B cell (primary cell): ENCODE results near the gene CYP2W1.

Experiments
- CTCF ChIP-seq: fragments of 200-600 bp; IDR thresholded peaks from one replicate; pipeline ENCODE4 v1.8.0; 2022; ENCODE audit warnings: antibody characterized with exemption, mild to moderate bottlenecking
- EZH2 ChIP-seq: IDR thresholded peaks from 2 replicates; pipeline ENCODE4 v1.6.1; 2012; ENCODE audit warnings: borderline replicate concordance, low read depth, mild to moderate bottlenecking, moderate library complexity, low read length; ENCODE audit not compliant: insufficient read depth, poor library complexity, severe bottlenecking

- no peak for TF ChIP-seq EZH2
- TF ChIP-seq CTCF: no peak
These were observed 38.4 kb downstream of the CYP2W1 start for GRCh38 chr7:1021366-1021765.
